ENCODE results near the gene USP53.
"Not testable (repeated sequence)": the region's sequence is repeated elsewhere in the genome, so short reads cannot be mapped to it uniquely, and the experiment has no call there.

The USP53 gene

DNA sequence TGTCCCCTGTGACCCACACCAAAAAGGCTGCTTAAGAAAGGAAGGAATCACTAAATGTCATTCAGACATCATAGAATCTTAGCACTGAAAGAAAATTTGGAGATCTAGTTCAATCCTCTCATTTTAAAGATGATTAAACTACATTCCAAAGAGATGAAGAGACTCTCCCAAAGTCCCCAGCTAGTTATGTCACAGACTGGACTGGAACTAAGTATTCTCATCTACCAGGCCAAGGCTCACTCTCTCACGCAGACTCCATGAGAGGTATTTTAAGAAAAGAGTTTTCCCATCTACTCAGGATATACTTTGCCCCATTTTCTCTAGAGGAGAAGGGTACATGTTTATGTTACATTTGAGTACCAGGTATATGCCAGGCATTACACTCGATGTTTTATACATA lies 102.5 kb downstream of the USP53 start:
- DNase-seq (ENCODE audit: low read depth in 2 of 2), result no peak

DNA sequence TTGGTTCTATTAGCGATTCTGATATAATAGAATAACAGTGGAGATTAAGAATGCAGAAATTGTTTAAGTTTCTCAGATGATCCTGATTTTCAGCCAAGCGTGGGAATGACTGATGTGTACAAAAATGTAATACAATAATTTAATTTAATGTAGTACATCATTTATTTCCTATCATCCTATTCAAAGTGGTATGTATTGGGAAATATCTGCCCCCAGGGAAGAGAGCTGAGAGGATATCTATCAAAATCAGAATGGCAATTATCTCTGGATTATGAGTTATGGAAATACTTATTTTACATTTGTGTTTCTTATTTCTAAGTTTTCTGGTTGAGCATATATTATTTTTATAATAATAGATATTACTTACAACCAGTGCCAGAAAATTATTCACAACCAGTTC lies 105.5 kb downstream of the USP53 start:
- DNase-seq (ENCODE audit: low read depth in 2 of 2), result no peak

- no peak for DNase-seq (ENCODE audit: low read depth in 2 of 2)
Observed at GRCh38 chr4:119321921-119322687, 109.6 kb downstream of the USP53 start, which contains the start of gene FABP2. Gene FABP2, minus strand, starts transcription at chr4:119322138. Its CDS starts 36 bp downstream, at chr4:119322102.

GRCh38 chr4:119328695-119329094 lies 116.2 kb downstream of the USP53 start:
- no peak for DNase-seq (ENCODE audit: low read depth in 2 of 2)

DNA sequence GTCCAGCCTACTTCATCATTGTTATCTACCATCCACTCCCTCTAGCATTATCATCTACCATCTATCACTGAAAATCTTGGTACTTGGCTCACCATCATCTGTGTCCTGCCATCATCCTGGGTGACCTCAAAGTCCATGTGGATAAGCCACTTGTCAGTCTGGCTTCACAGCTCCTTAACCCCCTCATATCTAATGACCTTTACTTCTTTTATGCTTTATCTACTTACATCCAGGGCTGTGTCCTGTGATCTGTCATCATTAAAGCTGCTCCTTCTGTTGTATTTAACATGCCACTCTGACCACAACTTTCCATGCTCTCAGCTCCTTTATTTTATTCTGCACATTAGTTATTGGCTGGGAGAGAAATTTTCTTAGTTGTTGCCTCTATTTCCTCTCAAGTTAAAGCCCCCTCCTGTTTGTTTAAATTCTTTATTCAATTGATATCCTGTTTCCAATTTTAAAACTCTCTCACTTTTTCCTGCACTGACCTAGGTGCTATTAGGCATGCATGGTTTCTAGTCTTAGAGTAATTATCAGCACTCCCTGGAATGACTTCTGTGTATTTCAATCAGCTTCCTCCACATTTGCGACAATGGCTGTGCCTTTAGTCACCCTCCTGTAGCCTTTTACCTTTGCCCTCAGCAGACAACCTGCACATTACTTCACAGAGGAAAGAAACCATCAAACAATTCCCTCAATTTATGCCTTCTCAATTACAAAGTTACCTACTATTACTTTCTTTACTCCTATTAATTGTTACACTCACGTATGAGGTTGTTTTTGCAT lies 117.5 kb downstream of the USP53 start:
- DNase-seq (ENCODE audit: low read depth in 2 of 2), result no peak

DNA sequence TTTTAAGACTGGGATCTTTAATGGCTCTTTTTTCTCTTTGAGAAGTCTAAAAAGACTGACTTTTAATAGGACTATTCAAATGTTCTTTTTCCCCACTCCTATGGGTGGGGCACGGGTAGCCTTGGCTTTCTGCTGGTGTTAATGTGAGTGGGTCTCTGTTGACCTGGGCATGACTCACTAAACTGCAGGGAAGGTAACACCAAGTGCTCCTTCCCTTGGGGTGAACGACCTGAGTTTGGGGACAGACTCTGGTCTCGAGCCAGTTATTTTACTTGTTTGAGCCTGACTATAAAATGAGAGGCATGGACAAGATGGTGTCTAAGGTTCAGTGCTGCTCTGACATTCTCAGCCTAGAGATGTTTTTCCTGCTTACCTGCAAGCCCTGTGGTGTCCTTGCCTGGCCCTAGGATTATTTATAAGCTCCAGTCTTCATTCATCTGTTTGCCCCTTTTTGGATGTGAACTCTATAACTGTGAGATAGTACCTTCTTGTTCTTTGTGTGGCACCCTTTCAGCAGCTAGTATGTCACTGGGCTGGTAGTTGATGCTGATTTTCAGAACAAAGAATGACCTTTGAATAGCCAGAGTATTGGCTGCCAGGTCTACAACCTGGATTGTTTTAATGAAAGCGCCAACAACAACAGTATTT lies 123.9 kb downstream of the USP53 start:
- DNase-seq (ENCODE audit: low read depth in 2 of 2), result not testable (repeated sequence)

- DNase-seq (ENCODE audit: low read depth in 2 of 2), result no peak
Observed at GRCh38 chr4:119337010-119337409, 124.5 kb downstream of the USP53 start.

DNA sequence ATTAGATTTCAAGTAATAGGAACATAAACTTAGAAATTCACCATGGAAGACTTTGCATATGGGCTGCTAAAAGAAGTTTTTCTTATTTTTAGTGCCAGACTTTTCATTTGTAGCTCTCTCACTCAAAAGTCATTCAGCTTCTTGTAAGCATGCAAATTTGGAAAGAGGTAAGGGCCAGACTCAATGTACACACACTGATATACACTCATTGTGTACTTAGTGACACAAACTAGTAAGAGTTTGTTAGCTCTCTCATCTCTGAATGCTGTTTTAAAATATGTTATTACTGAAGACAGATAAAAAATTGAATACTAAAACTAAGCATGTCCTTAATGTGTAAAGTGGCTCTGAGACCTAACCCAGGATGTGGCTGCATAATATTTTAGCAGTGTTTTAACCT lies 127.4 kb downstream of the USP53 start:
- DNase-seq (ENCODE audit: low read depth in 2 of 2), result not testable (repeated sequence)

DNA sequence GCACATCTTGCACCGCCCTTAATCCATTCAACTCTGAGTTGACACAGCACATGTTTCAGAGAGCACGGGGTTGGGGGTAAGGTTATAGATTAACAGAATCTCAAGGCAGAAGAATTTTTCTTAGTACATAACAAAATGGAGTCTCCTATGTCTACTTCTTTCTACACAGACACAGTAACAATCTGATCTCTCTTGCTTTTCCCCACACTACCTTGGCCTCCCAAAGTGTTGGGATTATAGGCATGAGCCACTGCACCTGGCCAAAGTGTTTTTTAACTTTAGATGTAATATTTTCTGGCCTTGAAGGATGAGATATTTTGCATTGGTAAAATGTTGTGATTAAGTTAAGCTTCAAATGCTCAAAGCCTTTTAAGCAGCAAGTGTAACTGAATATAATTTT lies 130.8 kb downstream of the USP53 start:
- not testable (repeated sequence) for DNase-seq (ENCODE audit: low read depth in 2 of 2)

All from stimulated activated CD8-positive, alpha-beta memory T cell treated with anti-CD3 and anti-CD28 coated beads, Interleukin-15, amount 100 ng/mL, for 4 hours (primary cell).